H9 (cell line): Measurements from ENCODE around the gene PKDCC. TPM values are rescaled to one million over a fixed set of nuclear protein-coding genes. Genes with fewer than 3 reads are reported as not detected.

Source experiments
- DNase-seq: peaks from one replicate; pipeline ENCODE4 v3.0.0-alpha.2; 2017
- H2AFZ ChIP-seq: one replicate; pipeline ENCODE4 v1.6.1; 2013; ENCODE audit warnings: mild to moderate bottlenecking, low read length, control low read depth, moderate library complexity
- H2AK5ac ChIP-seq: 2 replicates; pipeline ENCODE4 v1.6.1; 2013; ENCODE audit warnings: low read length, control low read depth, mixed read lengths; ENCODE audit not compliant: insufficient read length
- H2BK120ac ChIP-seq: one replicate; pipeline ENCODE4 v1.6.1; 2013; ENCODE audit warnings: low read depth, mild to moderate bottlenecking, low read length, control low read depth, inconsistent platforms; ENCODE audit not compliant: poor library complexity, severe bottlenecking
- H2BK12ac ChIP-seq: 2 replicates; pipeline ENCODE4 v1.6.1; 2013; ENCODE audit warnings: low read length, control low read depth, mixed read lengths, low read depth; ENCODE audit not compliant: insufficient read length
- H2BK15ac ChIP-seq: 2 replicates; pipeline ENCODE4 v1.6.1; 2013; ENCODE audit warnings: low read depth, low read length, control low read depth
- H2BK20ac ChIP-seq: one replicate; pipeline ENCODE4 v1.6.1; 2013; ENCODE audit warnings: low read depth, mild to moderate bottlenecking, low read length, control low read depth, inconsistent platforms; ENCODE audit not compliant: poor library complexity, severe bottlenecking
- H2BK5ac ChIP-seq: 2 replicates; pipeline ENCODE4 v1.6.1; 2013; ENCODE audit warnings: low read length, control low read depth, mixed read lengths; ENCODE audit not compliant: insufficient read length
- H3K14ac ChIP-seq: 2 replicates; pipeline ENCODE4 v1.6.1; 2013; ENCODE audit warnings: low read length, control low read depth; ENCODE audit not compliant: insufficient read depth
- H3K18ac ChIP-seq: 2 replicates; pipeline ENCODE4 v1.6.1; 2013; ENCODE audit warnings: low read depth, mild to moderate bottlenecking, mixed read lengths, low read length, control low read depth; ENCODE audit not compliant: insufficient read length
- H3K23ac ChIP-seq: 2 replicates; pipeline ENCODE4 v1.6.1; 2013; ENCODE audit warnings: low read length, control low read depth, mixed read lengths, low read depth; ENCODE audit not compliant: insufficient read length
- H3K23me2 ChIP-seq: 2 replicates; pipeline ENCODE4 v1.6.1; 2013; ENCODE audit warnings: low read depth, mild to moderate bottlenecking, mixed read lengths, low read length, control low read depth; ENCODE audit not compliant: insufficient read length, poor library complexity, severe bottlenecking
- H3K27ac ChIP-seq: 2 replicates; pipeline ENCODE4 v1.5.1; 2013; ENCODE audit warnings: low read length, control low read depth, mixed read lengths, low read depth; ENCODE audit not compliant: insufficient read length
- H3K27me3 ChIP-seq: 2 replicates; pipeline ENCODE4 v1.6.1; 2013; ENCODE audit warnings: low read length, control low read depth, inconsistent platforms; ENCODE audit not compliant: insufficient read depth
- H3K4ac ChIP-seq: 2 replicates; pipeline ENCODE4 v1.6.1; 2013; ENCODE audit warnings: low read depth, mild to moderate bottlenecking, control low read depth, inconsistent platforms, low read length, moderate library complexity
- H3K4me1 ChIP-seq: 2 replicates; pipeline ENCODE4 v1.6.1; 2013; ENCODE audit warnings: low read length, control low read depth, inconsistent platforms; ENCODE audit not compliant: insufficient read depth
- H3K4me2 ChIP-seq: 2 replicates; pipeline ENCODE4 v1.6.1; 2013; ENCODE audit warnings: low read length, control low read depth, mixed read lengths; ENCODE audit not compliant: insufficient read length, insufficient read depth
- H3K56ac ChIP-seq: 2 replicates; pipeline ENCODE4 v1.6.1; 2013; ENCODE audit warnings: low read depth, mild to moderate bottlenecking, mixed read lengths, low read length, control low read depth; ENCODE audit not compliant: insufficient read length
- H3K79me1 ChIP-seq: 2 replicates; pipeline ENCODE4 v1.6.1; 2013; ENCODE audit warnings: low read depth, mild to moderate bottlenecking, moderate library complexity, low read length, control low read depth, inconsistent platforms; ENCODE audit not compliant: insufficient read depth, poor library complexity, severe bottlenecking
- H3K79me2 ChIP-seq: 2 replicates; pipeline ENCODE4 v1.6.1; 2013; ENCODE audit warnings: low read length, control low read depth, inconsistent platforms; ENCODE audit not compliant: insufficient read depth
- H3K9ac ChIP-seq: 2 replicates; pipeline ENCODE4 v1.6.1; 2013; ENCODE audit warnings: low read length, control low read depth, mixed read lengths; ENCODE audit not compliant: insufficient read length; ENCODE audit errors: extremely low read depth
- H3K9me3 ChIP-seq: one replicate; pipeline ENCODE4 v1.6.1; 2013; ENCODE audit warnings: low read depth, low read length, inconsistent platforms; ENCODE audit not compliant: control insufficient read depth
- H3T11ph ChIP-seq: one replicate; pipeline ENCODE4 v1.6.1; 2013; ENCODE audit warnings: mild to moderate bottlenecking, low read length, control low read depth, inconsistent platforms
- H4K20me1 ChIP-seq: one replicate; pipeline ENCODE4 v1.6.1; 2013; ENCODE audit not compliant: control insufficient read depth, insufficient read length, insufficient read depth
- H4K5ac ChIP-seq: 2 replicates; pipeline ENCODE4 v1.6.1; 2013; ENCODE audit warnings: low read depth, mild to moderate bottlenecking, mixed read lengths, low read length, control low read depth; ENCODE audit not compliant: insufficient read length
- H4K8ac ChIP-seq: replicated peaks from 2 replicates; pipeline ENCODE4 v1.6.1; 2013; ENCODE audit warnings: low read length, control low read depth, mixed read lengths, low read depth; ENCODE audit not compliant: insufficient read length
- H4K91ac ChIP-seq: 2 replicates; pipeline ENCODE4 v1.6.1; 2013; ENCODE audit warnings: low read depth, mild to moderate bottlenecking, moderate library complexity, mixed read lengths, low read length, control low read depth; ENCODE audit not compliant: insufficient read length
- H3K27ac Mint-ChIP-seq, 3 experiments: 2 replicates in 2 of 3; 3 replicates in 1 of 3; pipeline ENCODE4 v1.8.0; 2020 to 2021; ENCODE audit warnings: mixed read lengths in 3 of 3, mild to moderate bottlenecking in 1 of 3, moderate library complexity in 1 of 3
- H3K27me3 Mint-ChIP-seq: 2 replicates; pipeline ENCODE4 v1.8.0; 2021; ENCODE audit warnings: low read depth, mild to moderate bottlenecking, moderate library complexity, mixed read lengths
- H3K36me3 Mint-ChIP-seq, 3 experiments: 2 replicates in 2 of 3; 3 replicates in 1 of 3; pipeline ENCODE4 v1.8.0; 2020 to 2021; ENCODE audit warnings: low read depth in 3 of 3, mixed read lengths in 3 of 3; ENCODE audit not compliant: insufficient read depth in 1 of 3
- H3K4me1 Mint-ChIP-seq, 2 experiments: 2 replicates each; pipeline ENCODE4 v1.8.0; 2020; ENCODE audit warnings: mixed read lengths in 2 of 2
- H3K4me3 Mint-ChIP-seq, 2 experiments: 2 replicates in 1 of 2; 3 replicates in 1 of 2; pipeline ENCODE4 v1.8.0; 2020 to 2021; ENCODE audit warnings: mild to moderate bottlenecking in 2 of 2, mixed read lengths in 2 of 2, moderate library complexity in 1 of 2
- H3K9me3 Mint-ChIP-seq, 2 experiments: 2 replicates in 1 of 2; 3 replicates in 1 of 2; pipeline ENCODE4 v1.8.0; 2020; ENCODE audit warnings: mild to moderate bottlenecking in 2 of 2, mixed read lengths in 2 of 2, moderate library complexity in 1 of 2
- WGBS: extraction: QIAGEN DNeasy Blood & Tissue Kit; methylation state at CpG from one replicate; pipeline ENCODE4 v1.1.7; 2013; ENCODE audit warnings: missing lambda C conversion rate, low lambda C conversion rate, mixed read lengths; ENCODE audit not compliant: insufficient read length; ENCODE audit errors: extremely low coverage; 5-methylcytosine and 5-hydroxymethylcytosine counted together
- total RNA-seq: library from RNA; stranded (reverse); gene quantifications from 2 replicates; pipeline ENCODE4 v1.2.1, GENCODE V29; 2021
- TF ChIP-seq, protein P1 (sequence below): fragments of 200-600 bp; sonication (generic); conservative IDR thresholded peaks from 3 replicates; pipeline ENCODE4 v1.8.0; 2021; ENCODE audit warnings: antibody characterized with exemption, mild to moderate bottlenecking

The PKDCC gene
- total RNA-seq, 1 experiment from 2014 or later = 134 TPM

- H3K27ac Mint-ChIP-seq = no peak overlapping the region
- H3K23ac ChIP-seq = no peak overlapping the region
These were observed 40.3 kb upstream of the PKDCC start for GRCh38 chr2:42007551-42007950.

More at GRCh38 chr2:42007551-42007950, 40.3 kb upstream of the PKDCC start:
- Histone ChIP-seq H4K91ac (no peak overlapping the region), H4K5ac (no peak overlapping the region), H4K20me1 (no peaks in the 10 kb centered on the region), H2AFZ (no peak overlapping the region), H3K14ac (no peak overlapping the region), H3K4ac (no peak overlapping the region), H3K9me3 (no peaks in the 10 kb centered on the region), H3K9ac (no peak overlapping the region), H3T11ph (no peak overlapping the region), H2BK15ac (no peak overlapping the region), H3K56ac (no peak overlapping the region), H3K27ac (no peak overlapping the region), H3K23me2 (no peaks in the 10 kb centered on the region), H2BK5ac (no peak overlapping the region), H2BK20ac (no peak overlapping the region), H3K4me1 (no peaks in the 10 kb centered on the region), H2BK12ac (no peak overlapping the region), H3K18ac (no peak overlapping the region), H3K79me2 (no peaks in the 10 kb centered on the region), H2AK5ac (no peak overlapping the region), H3K79me1 (no peaks in the 10 kb centered on the region), H2BK120ac (no peak overlapping the region), H4K8ac (no peak overlapping the region), H3K27me3 (no peaks in the 10 kb centered on the region), H3K4me2 (no peak overlapping the region)
- H3K36me3 Mint-ChIP-seq = peaks cover 1 to 9% (median 5%) of the 10 kb centered on the region in 3 experiments; a peak in 4 of 7 replicates
- TF ChIP-seq, protein P1, sequence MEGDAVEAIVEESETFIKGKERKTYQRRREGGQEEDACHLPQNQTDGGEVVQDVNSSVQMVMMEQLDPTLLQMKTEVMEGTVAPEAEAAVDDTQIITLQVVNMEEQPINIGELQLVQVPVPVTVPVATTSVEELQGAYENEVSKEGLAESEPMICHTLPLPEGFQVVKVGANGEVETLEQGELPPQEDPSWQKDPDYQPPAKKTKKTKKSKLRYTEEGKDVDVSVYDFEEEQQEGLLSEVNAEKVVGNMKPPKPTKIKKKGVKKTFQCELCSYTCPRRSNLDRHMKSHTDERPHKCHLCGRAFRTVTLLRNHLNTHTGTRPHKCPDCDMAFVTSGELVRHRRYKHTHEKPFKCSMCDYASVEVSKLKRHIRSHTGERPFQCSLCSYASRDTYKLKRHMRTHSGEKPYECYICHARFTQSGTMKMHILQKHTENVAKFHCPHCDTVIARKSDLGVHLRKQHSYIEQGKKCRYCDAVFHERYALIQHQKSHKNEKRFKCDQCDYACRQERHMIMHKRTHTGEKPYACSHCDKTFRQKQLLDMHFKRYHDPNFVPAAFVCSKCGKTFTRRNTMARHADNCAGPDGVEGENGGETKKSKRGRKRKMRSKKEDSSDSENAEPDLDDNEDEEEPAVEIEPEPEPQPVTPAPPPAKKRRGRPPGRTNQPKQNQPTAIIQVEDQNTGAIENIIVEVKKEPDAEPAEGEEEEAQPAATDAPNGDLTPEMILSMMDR = no peak
- peaks cover 0 to 12% of the 10 kb centered on the region in 2 experiments; a peak in 3 of 4 replicates for H3K4me1 Mint-ChIP-seq
- no peak for DNase-seq
- H3K27me3 Mint-ChIP-seq = no peaks in the 10 kb centered on the region; the same call in none of the 2 replicates
- peaks cover 9 to 12% of the 10 kb centered on the region in 2 experiments for H3K9me3 Mint-ChIP-seq
- no CpG with 5 or more reads among the region's 7 CpGs for WGBS
- H3K4me3 Mint-ChIP-seq = no peak overlapping the region
